ENCODE results near the gene NECAB2. TPM values are rescaled to one million over a fixed set of nuclear protein-coding genes. Genes with fewer than 3 reads are reported as not detected.

Gene NECAB2
- polyA plus RNA-seq, 1 experiment = 0.20 TPM

- Histone ChIP-seq H3K27ac (ENCODE audit: low read depth, low read length) (no peak overlapping the region), H3K4me3 (ENCODE audit: low read depth, low read length) (no peak overlapping the region), H3K27me3 (ENCODE audit: control insufficient read depth, insufficient read depth, low read length) (peaks cover 27% of the 10 kb centered on the region), H3K9me3 (ENCODE audit: control insufficient read depth, insufficient read depth, low read length) (peaks cover 3% of the 10 kb centered on the region)
- DNase-seq (ENCODE audit: low read depth, low spot score) = no peak
- ChIA-PET CTCF (interaction anchor here (0.7 kb wide), 2 partner anchors 27 to 80 kb away, joined by 3 to 4 read pairs; no protein-coding TSS in a partner anchor), POLR2A (no interaction called here)
- no peak for TF ChIP-seq CTCF (IDR thresholded peaks at IDR 0.05; ENCODE audit: low read depth, low read length)
These were observed 15.4 kb downstream of the NECAB2 start for GRCh38 chr16:83983491-83983890.

- peaks cover 18% of the 10 kb centered on the region for H3K27me3 ChIP-seq (ENCODE audit: control insufficient read depth, insufficient read depth, low read length)
- H3K9me3 ChIP-seq (ENCODE audit: control insufficient read depth, insufficient read depth, low read length) = no peaks in the 10 kb centered on the region
- no peak overlapping the region for H3K27ac ChIP-seq (ENCODE audit: low read depth, low read length)
- ChIA-PET POLR2A (no interaction called here), CTCF (interaction anchor here (1.8 kb wide), 1 partner anchor 76 kb away, joined by 6 read pairs; no protein-coding TSS in a partner anchor)
- DNase-seq (ENCODE audit: low read depth, low spot score) = no peak
- no peak overlapping the region for H3K4me3 ChIP-seq (ENCODE audit: low read depth, low read length)
- TF ChIP-seq CTCF (IDR thresholded peaks at IDR 0.05; ENCODE audit: low read depth, low read length) = no peak
These were observed 21.3 kb downstream of the NECAB2 start for GRCh38 chr16:83989300-83989699.

GRCh38 chr16:83990492-83990891 lies 22.4 kb downstream of the NECAB2 start:
- Histone ChIP-seq H3K27me3 (ENCODE audit: control insufficient read depth, insufficient read depth, low read length) (peaks cover 16% of the 10 kb centered on the region), H3K9me3 (ENCODE audit: control insufficient read depth, insufficient read depth, low read length) (no peaks in the 10 kb centered on the region), H3K27ac (ENCODE audit: low read depth, low read length) (no peak overlapping the region), H3K4me3 (ENCODE audit: low read depth, low read length) (no peak overlapping the region)
- CTCF ChIA-PET = interaction anchor here (0.8 kb wide), 2 partner anchors 73 to 75 kb away, joined by 4 read pairs; no protein-coding TSS in a partner anchor
- no peak for TF ChIP-seq CTCF (IDR thresholded peaks at IDR 0.05; ENCODE audit: low read depth, low read length)
- POLR2A ChIA-PET = no interaction called here
- DNase-seq (ENCODE audit: low read depth, low spot score) = no peak

GRCh38 chr16:83992624-83993023 lies 24.6 kb downstream of the NECAB2 start:
- POLR2A ChIA-PET = no interaction called here
- CTCF ChIA-PET = interaction anchor here (1.1 to 3.6 kb wide), 2 partner anchors 70 to 73 kb away, joined by 3 to 20 read pairs; no protein-coding TSS in a partner anchor

More at GRCh38 chr16:83992624-83993023, 24.6 kb downstream of the NECAB2 start:
- DNase-seq (ENCODE audit: low read depth, low spot score) = peak; percentile 11
- H3K4me3 ChIP-seq (ENCODE audit: low read depth, low read length) = no peak overlapping the region
- peaks cover 5% of the 10 kb centered on the region for H3K27me3 ChIP-seq (ENCODE audit: control insufficient read depth, insufficient read depth, low read length)
- H3K27ac ChIP-seq (ENCODE audit: low read depth, low read length) = no peak overlapping the region
- H3K9me3 ChIP-seq (ENCODE audit: control insufficient read depth, insufficient read depth, low read length) = no peaks in the 10 kb centered on the region; the same call in 1 of the 2 replicates
- TF ChIP-seq CTCF (IDR thresholded peaks at IDR 0.05; ENCODE audit: low read depth, low read length) = no peak

Data from AG04450 (cell line).